Mesodermal cell (in vitro differentiated cells): ENCODE measurements around the gene SDHB. TPM values are rescaled to one million over a fixed set of nuclear protein-coding genes. Genes with fewer than 3 reads are reported as not detected.

Experiments used
- H3K27ac ChIP-seq: 2 replicates; pipeline ENCODE4 v1.7.0; 2013; ENCODE audit warnings: mild to moderate bottlenecking, low read depth, low read length, moderate library complexity; ENCODE audit not compliant: severe bottlenecking
- H3K36me3 ChIP-seq: 2 replicates; pipeline ENCODE4 v1.7.1; 2013; ENCODE audit warnings: mild to moderate bottlenecking, low read length, moderate library complexity; ENCODE audit not compliant: control insufficient read depth, insufficient read depth
- H3K4me1 ChIP-seq: one replicate; pipeline ENCODE4 v1.7.1; 2013; ENCODE audit warnings: mild to moderate bottlenecking, low read length; ENCODE audit not compliant: insufficient read depth, control insufficient read depth, poor library complexity, severe bottlenecking
- H3K4me3 ChIP-seq: 2 replicates; pipeline ENCODE4 v1.7.0; 2013; ENCODE audit warnings: low read length, control low read depth, mild to moderate bottlenecking; ENCODE audit not compliant: insufficient read depth, poor library complexity, severe bottlenecking; ENCODE audit errors: extremely low read depth
- H3K9me3 ChIP-seq: 2 replicates; pipeline ENCODE4 v1.7.1; 2013; ENCODE audit warnings: mild to moderate bottlenecking, low read length, moderate library complexity; ENCODE audit not compliant: control insufficient read depth
- WGBS, 2 experiments: methylation state at CpG; one replicate each; pipeline ENCODE4 v1.1.5; 2013; ENCODE audit warnings: missing lambda C conversion rate in 2 of 2; ENCODE audit not compliant: insufficient coverage in 2 of 2; 5-methylcytosine and 5-hydroxymethylcytosine counted together
- polyA plus RNA-seq, 2 experiments: library from polyadenylated mRNA; stranded (reverse); fragments of 50-300 nt; gene quantifications; one replicate each; pipeline ENCODE4 v1.2.3, GENCODE V29; 2013

The SDHB gene
- 114 TPM for polyA plus RNA-seq (2013, experiment 1 of 2)
- 115 TPM for polyA plus RNA-seq (2013, experiment 2 of 2)

- WGBS, 2 experiments: 0 to 1% methylated on average over 18 to 24 of the region's 44 CpGs
- Histone ChIP-seq H3K4me1 (peaks cover 7% of the 10 kb centered on the region), H3K4me3 (peak within 1 kb of the TSS; percentile 94), H3K9me3 (no peaks in the 10 kb centered on the region), H3K36me3 (peaks cover 30% of the 10 kb centered on the region), H3K27ac (peak within 1 kb of the TSS; percentile 57)
Measured at GRCh38 chr1:17053685-17054410, at the start of gene SDHB. TSS of gene SDHB (minus strand) at chr1:17054032. CDS start at chr1:17054019, 13 bp downstream.

GRCh38 chr1:17102232-17102631 is 48.4 kb upstream of the SDHB start:
- H3K36me3 ChIP-seq: no peaks in the 10 kb centered on the region
- no peaks in the 10 kb centered on the region for H3K4me1 ChIP-seq
- no peaks in the 10 kb centered on the region for H3K9me3 ChIP-seq
- 92% methylated on average over 2 of the region's 2 CpGs; no CpG with 5 or more reads in 1 of the 2 experiments for WGBS, 2 experiments
- H3K27ac ChIP-seq: no peak overlapping the region
- no peak overlapping the region for H3K4me3 ChIP-seq

GRCh38 chr1:17101261-17101660 is 47.4 kb upstream of the SDHB start:
- Histone ChIP-seq H3K9me3 (no peaks in the 10 kb centered on the region), H3K4me1 (no peaks in the 10 kb centered on the region), H3K36me3 (no peaks in the 10 kb centered on the region), H3K27ac (no peak overlapping the region), H3K4me3 (no peak overlapping the region)
- 77 to 88% methylated on average over 2 to 3 of the region's 4 CpGs for WGBS, 2 experiments

- Histone ChIP-seq H3K9me3 (no peaks in the 10 kb centered on the region), H3K36me3 (no peaks in the 10 kb centered on the region), H3K27ac (no peak overlapping the region), H3K4me3 (no peak overlapping the region), H3K4me1 (no peaks in the 10 kb centered on the region)
- WGBS, 2 experiments: 84 to 87% methylated on average over 8 to 9 of the region's 10 CpGs
Measured at GRCh38 chr1:17099616-17100340, 45.9 kb upstream of the SDHB start.

GRCh38 chr1:17098446-17099317 is 44.9 kb upstream of the SDHB start:
- Histone ChIP-seq H3K36me3 (no peaks in the 10 kb centered on the region), H3K9me3 (no peaks in the 10 kb centered on the region), H3K4me3 (no peak overlapping the region), H3K4me1 (no peaks in the 10 kb centered on the region), H3K27ac (no peak overlapping the region)
- WGBS, 2 experiments: 66 to 90% methylated on average over 8 to 10 of the region's 13 CpGs

GRCh38 chr1:17097787-17098186 is 44.0 kb upstream of the SDHB start:
- WGBS, 2 experiments: 36 to 49% methylated on average over 10 to 12 of the region's 14 CpGs
- no peaks in the 10 kb centered on the region for H3K9me3 ChIP-seq
- no peak overlapping the region for H3K27ac ChIP-seq
- no peaks in the 10 kb centered on the region for H3K4me1 ChIP-seq
- H3K36me3 ChIP-seq: no peaks in the 10 kb centered on the region
- H3K4me3 ChIP-seq: no peak overlapping the region

GRCh38 chr1:17097147-17097546 is 43.3 kb upstream of the SDHB start:
- Histone ChIP-seq H3K9me3 (no peaks in the 10 kb centered on the region), H3K4me1 (no peaks in the 10 kb centered on the region), H3K4me3 (no peak overlapping the region), H3K36me3 (no peaks in the 10 kb centered on the region), H3K27ac (no peak overlapping the region)
- WGBS, 2 experiments: 84 to 94% methylated on average over 6 of the region's 8 CpGs

- no peak overlapping the region for H3K4me3 ChIP-seq
- H3K36me3 ChIP-seq: no peaks in the 10 kb centered on the region
- 0% methylated on average over 1 of the region's 1 CpG; no CpG with 5 or more reads in 1 of the 2 experiments for WGBS, 2 experiments
- no peak overlapping the region for H3K27ac ChIP-seq
- H3K9me3 ChIP-seq: no peaks in the 10 kb centered on the region
- H3K4me1 ChIP-seq: no peaks in the 10 kb centered on the region
Measured at GRCh38 chr1:17096584-17096983, 42.8 kb upstream of the SDHB start.

GRCh38 chr1:17095141-17095540 is 41.3 kb upstream of the SDHB start:
- H3K36me3 ChIP-seq: no peaks in the 10 kb centered on the region
- no peak overlapping the region for H3K4me3 ChIP-seq
- peaks cover under 1% of the 10 kb centered on the region for H3K4me1 ChIP-seq
- no peaks in the 10 kb centered on the region for H3K9me3 ChIP-seq
- H3K27ac ChIP-seq: no peak overlapping the region
- 62 to 64% methylated on average over 3 of the region's 4 CpGs for WGBS, 2 experiments

GRCh38 chr1:17094664-17095063 is 40.8 kb upstream of the SDHB start:
- Histone ChIP-seq H3K9me3 (no peaks in the 10 kb centered on the region), H3K36me3 (no peaks in the 10 kb centered on the region), H3K4me1 (peaks cover 6% of the 10 kb centered on the region), H3K4me3 (no peak overlapping the region), H3K27ac (no peak overlapping the region)
- 75 to 84% methylated on average over 4 of the region's 5 CpGs for WGBS, 2 experiments
